HUES48 (cell line): ENCODE data around the gene SUDS3.

Experiments used
- H3K27ac ChIP-seq: one replicate; pipeline ENCODE4 v1.7.0; 2013; ENCODE audit warnings: low read depth, low read length, inconsistent platforms
- H3K27me3 ChIP-seq: 2 replicates; pipeline ENCODE4 v1.6.1; 2013; ENCODE audit warnings: mild to moderate bottlenecking, low read length; ENCODE audit not compliant: control insufficient read depth, insufficient read depth
- H3K36me3 ChIP-seq: 2 replicates; pipeline ENCODE4 v1.6.1; 2013; ENCODE audit warnings: low read length; ENCODE audit not compliant: control insufficient read depth, insufficient read depth
- H3K4me1 ChIP-seq: 2 replicates; pipeline ENCODE4 v1.6.1; 2013; ENCODE audit warnings: mild to moderate bottlenecking, low read length; ENCODE audit not compliant: control insufficient read depth, insufficient read depth
- H3K4me3 ChIP-seq: 2 replicates; pipeline ENCODE4 v1.5.1; 2013; ENCODE audit warnings: mild to moderate bottlenecking, low read depth, low read length
- H3K9ac ChIP-seq: 2 replicates; pipeline ENCODE4 v1.6.1; 2013; ENCODE audit warnings: mild to moderate bottlenecking, low read depth, low read length, moderate library complexity
- H3K9me3 ChIP-seq: 2 replicates; pipeline ENCODE4 v1.6.1; 2013; ENCODE audit warnings: low read length; ENCODE audit not compliant: control insufficient read depth, insufficient read depth

Gene SUDS3

GRCh38 chr12:118372541-118373495 lies 3.5 kb upstream of the SUDS3 start, which contains the start of gene TAOK3:
Gene TAOK3, minus strand, starts transcription at chr12:118372907. Its CDS starts 117,340 bp downstream, at chr12:118255567.
- Histone ChIP-seq H3K4me3 (peak within 1 kb of the TSS; percentile 96), H3K9me3 (no peaks in the 10 kb centered on the region)

DNA sequence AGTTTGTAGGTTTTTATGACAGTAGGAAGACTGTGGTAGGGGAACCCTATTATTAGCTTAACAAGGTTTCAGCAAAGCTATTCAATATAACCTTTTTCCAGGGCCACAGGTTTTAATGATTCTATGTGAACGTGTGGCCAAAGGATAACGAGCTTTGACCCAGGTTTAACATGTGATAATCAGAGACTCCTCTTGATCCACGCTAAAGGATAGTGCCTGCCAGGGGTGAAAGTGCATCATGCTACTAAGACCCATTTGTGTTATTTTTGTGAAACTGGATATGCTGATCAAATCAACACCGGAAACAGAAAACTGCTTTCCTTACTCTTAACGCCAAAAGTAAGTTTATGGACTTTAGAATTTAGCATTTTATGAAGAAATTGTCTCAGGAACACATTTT lies 2.7 kb upstream of the SUDS3 start:
- Histone ChIP-seq H3K4me1 (peaks cover 29% of the 10 kb centered on the region), H3K4me3 (peak overlapping the region; percentile 78), H3K27ac (peak overlapping the region; percentile 88), H3K9me3 (no peaks in the 10 kb centered on the region), H3K36me3 (no peaks in the 10 kb centered on the region), H3K27me3 (peaks cover 18% of the 10 kb centered on the region), H3K9ac (0 out of 2 replicates have a peak overlapping the region, but pooled peaks have one; percentile 62)

More at GRCh38 chr12:118372541-118373495, 3.5 kb upstream of the SUDS3 start, which contains the start of gene TAOK3:
- Histone ChIP-seq H3K27me3 (peaks cover 18% of the 10 kb centered on the region), H3K27ac (peak within 1 kb of the TSS; percentile 88), H3K36me3 (no peaks in the 10 kb centered on the region), H3K4me1 (peaks cover 28% of the 10 kb centered on the region), H3K9ac (peak within 1 kb of the TSS; percentile 62; the same call in 1 of the 2 replicates)

DNA sequence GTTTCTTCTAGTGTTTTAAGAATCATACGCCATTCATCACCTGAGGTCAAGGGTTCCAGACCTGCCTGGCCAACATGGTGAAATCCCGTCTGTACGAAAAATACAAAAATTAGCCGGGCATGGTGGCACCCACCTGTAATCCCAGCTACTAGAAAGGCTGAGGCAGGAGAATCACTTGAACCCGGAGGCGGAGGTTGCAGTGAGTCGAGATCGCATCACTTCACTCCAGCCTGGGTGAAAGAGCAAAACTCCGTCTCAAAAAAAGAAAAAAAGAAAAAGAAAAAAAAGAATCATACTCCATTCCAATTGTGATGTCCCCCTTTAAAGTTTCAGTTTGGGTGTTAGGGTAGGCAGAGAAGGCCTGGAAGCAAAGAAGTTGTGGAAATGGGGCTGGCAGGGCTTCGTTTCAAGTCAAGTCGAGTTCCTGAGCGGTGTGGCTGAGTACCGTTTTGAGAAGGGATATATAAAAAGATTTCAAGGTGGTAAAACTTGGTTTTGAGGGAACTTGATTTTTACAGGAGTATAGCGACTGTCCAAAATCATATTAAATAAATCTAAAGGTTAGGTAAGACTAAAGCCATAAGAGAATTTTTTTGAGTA lies 2.1 kb upstream of the SUDS3 start:
- Histone ChIP-seq H3K4me3 (no peak overlapping the region), H3K27ac (no peak overlapping the region), H3K4me1 (peaks cover 29% of the 10 kb centered on the region), H3K9ac (no peak overlapping the region), H3K36me3 (peaks cover under 1% of the 10 kb centered on the region), H3K9me3 (no peaks in the 10 kb centered on the region), H3K27me3 (peaks cover 18% of the 10 kb centered on the region)

- no peak overlapping the region for H3K4me3 ChIP-seq
- peaks cover 18% of the 10 kb centered on the region for H3K27me3 ChIP-seq
- H3K4me1 ChIP-seq, result peaks cover 29% of the 10 kb centered on the region
- H3K27ac ChIP-seq, result no peak overlapping the region
- H3K9me3 ChIP-seq, result no peaks in the 10 kb centered on the region
- no peak overlapping the region for H3K9ac ChIP-seq
- peaks cover 8% of the 10 kb centered on the region for H3K36me3 ChIP-seq
Measured at GRCh38 chr12:118374909-118375308, 1.4 kb upstream of the SUDS3 start.

DNA sequence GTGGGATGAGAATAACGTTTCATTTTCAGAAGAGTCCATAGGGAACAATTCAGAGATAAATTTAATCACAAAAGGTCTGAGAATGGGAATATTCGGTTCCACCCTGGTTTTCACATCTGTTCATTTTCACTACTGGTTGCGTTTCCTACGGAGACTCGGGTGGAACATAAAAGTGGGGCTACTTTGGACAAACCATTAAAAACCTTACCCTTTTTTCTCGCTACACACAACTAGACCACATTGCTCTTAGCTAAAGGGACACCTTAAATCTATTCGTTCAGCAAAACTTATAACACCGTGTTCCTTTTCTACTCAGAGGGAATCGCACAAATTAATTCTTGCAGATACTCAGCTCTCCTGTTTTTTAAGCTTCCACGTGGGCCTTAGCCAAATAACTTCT lies 1.0 kb upstream of the SUDS3 start:
- peak overlapping the region; percentile 71 for H3K4me3 ChIP-seq
- peaks cover 17% of the 10 kb centered on the region for H3K27me3 ChIP-seq
- no peaks in the 10 kb centered on the region for H3K9me3 ChIP-seq
- H3K36me3 ChIP-seq, result peaks cover 12% of the 10 kb centered on the region
- no peak overlapping the region for H3K27ac ChIP-seq
- H3K4me1 ChIP-seq, result peaks cover 25% of the 10 kb centered on the region
- no peak overlapping the region for H3K9ac ChIP-seq

GRCh38 chr12:118377021-118377883 lies 897 bp downstream of the SUDS3 start:
- Histone ChIP-seq H3K4me1 (peaks cover 17% of the 10 kb centered on the region), H3K9me3 (no peaks in the 10 kb centered on the region), H3K4me3 (peak overlapping the region; percentile 71), H3K27me3 (no peaks in the 10 kb centered on the region), H3K36me3 (peaks cover 30% of the 10 kb centered on the region), H3K27ac (peak overlapping the region; percentile 6), H3K9ac (no peak overlapping the region)

- Histone ChIP-seq H3K27ac (peak overlapping the region; percentile 6), H3K36me3 (peaks cover 34% of the 10 kb centered on the region), H3K9me3 (no peaks in the 10 kb centered on the region), H3K9ac (no peak overlapping the region), H3K27me3 (no peaks in the 10 kb centered on the region), H3K4me3 (peak overlapping the region; percentile 71), H3K4me1 (peaks cover 17% of the 10 kb centered on the region)
Measured at GRCh38 chr12:118377884-118378470, 1.6 kb downstream of the SUDS3 start.

DNA sequence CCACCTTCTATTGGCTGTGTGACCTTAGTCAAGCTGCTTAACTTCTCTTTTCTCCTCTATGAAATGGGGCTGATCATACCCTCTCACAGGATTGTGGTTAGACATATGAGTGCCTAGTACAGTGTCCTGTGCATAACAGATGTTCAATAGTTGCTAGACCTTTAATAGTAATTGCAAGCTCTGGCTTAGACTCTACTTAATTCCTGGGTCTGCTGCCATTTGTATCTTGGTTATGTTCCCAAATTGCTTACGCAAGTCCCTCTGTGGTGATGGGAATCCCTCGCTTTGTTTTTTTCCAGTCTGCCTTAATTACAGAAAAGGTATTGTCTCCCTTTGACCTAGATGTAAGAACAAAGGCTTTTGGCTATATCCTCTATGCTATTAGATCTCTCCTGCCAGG lies 15.1 kb downstream of the SUDS3 start:
- H3K9ac ChIP-seq, result no peak overlapping the region
- H3K4me1 ChIP-seq, result no peaks in the 10 kb centered on the region
- peaks cover 92% of the 10 kb centered on the region for H3K36me3 ChIP-seq
- no peak overlapping the region for H3K4me3 ChIP-seq
- no peaks in the 10 kb centered on the region for H3K9me3 ChIP-seq
- H3K27me3 ChIP-seq, result no peaks in the 10 kb centered on the region
- no peak overlapping the region for H3K27ac ChIP-seq

- Histone ChIP-seq H3K27ac (no peak overlapping the region), H3K9me3 (no peaks in the 10 kb centered on the region), H3K4me3 (no peak overlapping the region), H3K9ac (no peak overlapping the region), H3K36me3 (peaks cover 92% of the 10 kb centered on the region), H3K4me1 (no peaks in the 10 kb centered on the region), H3K27me3 (no peaks in the 10 kb centered on the region)
Measured at GRCh38 chr12:118391836-118392235, 15.5 kb downstream of the SUDS3 start.

DNA sequence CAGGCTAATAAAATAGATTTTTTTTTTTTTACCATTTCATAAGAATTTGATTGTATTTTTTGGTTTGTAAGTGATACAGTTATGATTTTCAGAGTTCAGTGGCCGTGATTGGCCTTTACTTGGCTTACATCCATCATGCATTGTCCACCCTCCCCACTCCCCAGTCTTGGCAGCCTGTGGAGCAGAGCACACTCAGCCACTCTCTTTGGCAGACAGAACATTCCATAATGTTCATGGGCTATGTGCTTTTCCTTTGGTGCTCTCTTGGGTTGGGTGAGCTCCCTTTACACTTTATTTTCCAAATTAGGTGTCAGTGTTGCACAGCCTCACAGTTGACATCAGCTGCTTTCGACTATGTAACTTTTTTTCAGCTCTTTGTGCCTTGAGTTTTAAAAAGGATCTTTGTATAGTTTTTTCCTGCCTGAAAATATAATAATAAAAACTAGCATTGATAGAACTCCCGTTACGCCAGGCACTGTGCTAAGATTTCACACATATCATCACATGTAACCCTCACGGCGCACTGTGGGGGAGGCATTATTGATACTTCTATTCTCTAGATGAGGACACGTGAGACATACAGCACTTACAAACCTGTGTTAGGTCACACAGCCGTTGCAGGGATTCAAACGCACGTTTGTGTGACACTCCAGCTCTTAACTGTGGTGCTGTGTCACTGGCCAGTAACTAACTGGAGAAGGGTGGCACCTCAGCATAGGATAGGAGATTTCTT lies 21.5 kb downstream of the SUDS3 start:
- no peak overlapping the region for H3K27ac ChIP-seq
- no peaks in the 10 kb centered on the region for H3K27me3 ChIP-seq
- no peak overlapping the region for H3K9ac ChIP-seq
- no peaks in the 10 kb centered on the region for H3K4me1 ChIP-seq
- no peaks in the 10 kb centered on the region for H3K9me3 ChIP-seq
- H3K36me3 ChIP-seq, result peaks cover 94% of the 10 kb centered on the region
- H3K4me3 ChIP-seq, result no peak overlapping the region
